COLO668 (cell line): ENCODE data around the gene CDH13.

Experiments used
- DNase-seq: peaks from one replicate; lab custom pipeline; 2025; ENCODE audit not compliant: unreplicated experiment; lab: John Stamatoyannopoulos, UW

The CDH13 gene

GRCh38 chr16:83807327-83807709, 1180.5 kb downstream of the CDH13 start:
- no peak for DNase-seq

GRCh38 chr16:83807710-83808572, 1181.2 kb downstream of the CDH13 start, which contains the start of gene HSBP1:
HSBP1 (plus strand) TSS chr16:83807978; CDS start chr16:83808077, 99 bp downstream.
- peak; percentile 95 for DNase-seq

GRCh38 chr16:83808573-83809014, 1181.8 kb downstream of the CDH13 start:
- no peak for DNase-seq

- DNase-seq = no peak
Observed at GRCh38 chr16:83809092-83809491, 1182.3 kb downstream of the CDH13 start.

- DNase-seq = no peak
Observed at GRCh38 chr16:83810901-83811300, 1184.1 kb downstream of the CDH13 start.

GRCh38 chr16:83813823-83814658, 1187.3 kb downstream of the CDH13 start:
- DNase-seq = peak; percentile 93

GRCh38 chr16:83814659-83814985, 1187.9 kb downstream of the CDH13 start:
- DNase-seq = no peak

GRCh38 chr16:83817022-83817421, 1190.3 kb downstream of the CDH13 start:
- DNase-seq = no peak

- no peak for DNase-seq
Observed at GRCh38 chr16:83818276-83818675, 1191.5 kb downstream of the CDH13 start.

GRCh38 chr16:83819361-83819760, 1192.6 kb downstream of the CDH13 start:
- DNase-seq = no peak

GRCh38 chr16:83826146-83826913, 1199.6 kb downstream of the CDH13 start:
- DNase-seq = peak; percentile 70

GRCh38 chr16:83830091-83830768, 1203.5 kb downstream of the CDH13 start:
- no peak for DNase-seq

- no peak for DNase-seq
Observed at GRCh38 chr16:83830769-83831455, 1204.1 kb downstream of the CDH13 start.

- no peak for DNase-seq
Observed at GRCh38 chr16:83831456-83831987, 1204.8 kb downstream of the CDH13 start.

GRCh38 chr16:83833921-83834320, 1207.2 kb downstream of the CDH13 start:
- no peak for DNase-seq

- DNase-seq = peak; percentile 9
Observed at GRCh38 chr16:83835586-83836566, 1209.1 kb downstream of the CDH13 start.

- DNase-seq = no peak
Observed at GRCh38 chr16:83837566-83837965, 1210.8 kb downstream of the CDH13 start.

GRCh38 chr16:83838151-83838550, 1211.4 kb downstream of the CDH13 start:
- no peak for DNase-seq

GRCh38 chr16:83839561-83839960, 1212.8 kb downstream of the CDH13 start:
- no peak for DNase-seq
